Measurements from ENCODE around the gene EMID1.
"Not testable (repeated sequence)": the region's sequence is repeated elsewhere in the genome, so short reads cannot be mapped to it uniquely, and the experiment has no call there.

EMID1 gene

DNA sequence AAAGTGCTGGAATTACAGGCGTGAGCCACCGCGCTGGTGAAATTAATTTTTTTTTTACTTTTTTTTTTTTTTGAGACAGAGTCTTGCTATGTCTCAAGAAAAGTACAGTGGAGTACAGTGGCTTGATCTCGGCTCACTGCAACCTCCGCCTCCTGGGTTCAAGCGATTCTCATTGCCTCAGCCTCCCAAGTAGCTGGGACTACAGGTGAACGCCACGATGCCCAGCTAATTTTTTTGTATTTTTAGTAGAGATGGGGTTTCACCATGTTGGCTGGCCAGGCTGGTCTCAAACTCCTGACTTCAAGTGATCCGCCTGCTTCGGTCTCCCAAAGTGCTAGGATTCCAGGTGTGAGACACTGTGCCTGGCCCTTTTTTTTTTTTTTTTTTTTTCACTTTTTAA is 42.2 kb downstream of the EMID1 start:
- not testable (repeated sequence) for H3K4me3 ChIP-seq (ENCODE audit: low read length); H3K36me3 ChIP-seq (ENCODE audit: control insufficient read depth, insufficient read depth, low read length, severe bottlenecking); DNase-seq (ENCODE audit: low read depth); H3K9me3 ChIP-seq (ENCODE audit: control insufficient read depth, low read length); H3K9ac ChIP-seq (ENCODE audit: low read length); H3K4me1 ChIP-seq (ENCODE audit: control insufficient read depth, insufficient read depth, low read length)
- peaks cover 31% of the 10 kb centered on the region for H3K27me3 ChIP-seq (replicated peaks; ENCODE audit: control insufficient read depth, insufficient read depth, low read length)

DNA sequence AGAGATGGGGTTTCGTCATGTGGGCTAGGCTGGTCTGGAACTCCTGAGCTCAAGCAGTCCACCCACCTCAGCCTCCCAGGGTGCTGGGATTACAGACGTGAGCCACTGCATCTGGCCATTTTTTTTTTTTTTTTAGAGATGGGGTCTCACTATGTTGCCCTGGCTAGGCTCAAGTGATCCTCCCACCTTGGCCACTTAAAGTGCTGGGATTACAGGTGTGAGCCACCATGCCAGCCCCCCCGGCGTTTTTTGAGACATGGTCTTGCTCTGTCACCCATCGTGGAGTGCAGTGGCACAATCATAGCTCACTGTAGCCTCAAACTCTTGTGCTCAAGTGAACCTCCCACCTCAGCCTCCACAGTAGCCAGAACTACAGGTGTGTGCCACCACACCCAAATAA is 45.6 kb downstream of the EMID1 start:
- Histone ChIP-seq H3K4me1 (ENCODE audit: control insufficient read depth, insufficient read depth, low read length) (no peaks in the 10 kb centered on the region), H3K36me3 (ENCODE audit: control insufficient read depth, insufficient read depth, low read length, severe bottlenecking) (no peaks in the 10 kb centered on the region), H3K4me3 (ENCODE audit: low read length) (no peak overlapping the region), H3K9ac (ENCODE audit: low read length) (no peak overlapping the region), H3K27me3 (replicated peaks; ENCODE audit: control insufficient read depth, insufficient read depth, low read length) (peaks cover 9% of the 10 kb centered on the region), H3K9me3 (ENCODE audit: control insufficient read depth, low read length) (no peaks in the 10 kb centered on the region)
- no peak for DNase-seq (ENCODE audit: low read depth)

DNA sequence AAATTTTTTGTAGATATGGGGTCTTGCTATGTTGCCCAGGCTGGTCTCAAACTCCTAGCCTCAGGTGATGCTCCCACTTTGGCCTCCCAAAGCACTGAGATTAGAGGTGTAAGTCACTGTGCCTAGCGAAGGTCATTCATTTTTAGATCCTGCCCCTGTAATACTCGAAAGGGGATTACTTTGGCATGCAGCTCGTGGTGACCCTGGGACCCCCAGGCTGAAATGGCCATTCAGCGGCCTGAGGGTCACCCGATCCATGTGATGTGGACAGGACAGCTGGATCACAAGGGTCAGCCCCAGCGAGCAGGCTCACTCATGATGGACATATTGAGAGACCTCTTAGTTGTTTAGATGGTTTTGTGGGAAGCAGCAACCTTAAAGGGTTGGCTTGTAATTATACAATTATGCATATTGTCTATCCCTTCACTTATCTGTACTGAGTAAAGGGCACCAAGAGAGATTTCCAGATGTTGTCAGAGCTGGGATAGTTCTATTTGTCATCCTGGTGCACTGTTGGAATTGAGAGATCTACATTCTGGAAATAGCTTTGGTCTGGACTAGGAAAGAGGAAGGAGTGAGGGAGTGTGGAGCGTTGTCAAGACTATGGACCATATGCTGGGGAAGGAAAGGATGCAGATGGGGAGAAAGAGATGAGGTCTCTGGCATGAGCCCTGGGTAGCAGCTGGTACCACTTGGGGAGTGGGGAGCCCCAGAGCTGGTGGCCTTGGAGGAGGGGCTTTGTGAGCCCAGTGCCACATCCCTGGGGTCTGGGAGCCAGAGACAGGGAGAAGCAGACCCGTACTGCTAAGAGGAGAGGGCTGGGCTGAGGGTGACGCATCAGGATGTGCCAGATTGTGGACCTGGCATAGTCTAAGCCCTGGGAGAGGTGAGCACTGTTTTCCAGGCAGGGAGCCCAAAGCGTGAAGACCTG is 46.5 kb downstream of the EMID1 start:
- Histone ChIP-seq H3K36me3 (ENCODE audit: control insufficient read depth, insufficient read depth, low read length, severe bottlenecking) (no peaks in the 10 kb centered on the region), H3K9me3 (ENCODE audit: control insufficient read depth, low read length) (no peaks in the 10 kb centered on the region), H3K9ac (ENCODE audit: low read length) (no peak overlapping the region), H3K4me1 (ENCODE audit: control insufficient read depth, insufficient read depth, low read length) (no peaks in the 10 kb centered on the region), H3K27me3 (replicated peaks; ENCODE audit: control insufficient read depth, insufficient read depth, low read length) (peaks cover 9% of the 10 kb centered on the region), H3K4me3 (ENCODE audit: low read length) (no peak overlapping the region)
- no peak for DNase-seq (ENCODE audit: low read depth)

DNA sequence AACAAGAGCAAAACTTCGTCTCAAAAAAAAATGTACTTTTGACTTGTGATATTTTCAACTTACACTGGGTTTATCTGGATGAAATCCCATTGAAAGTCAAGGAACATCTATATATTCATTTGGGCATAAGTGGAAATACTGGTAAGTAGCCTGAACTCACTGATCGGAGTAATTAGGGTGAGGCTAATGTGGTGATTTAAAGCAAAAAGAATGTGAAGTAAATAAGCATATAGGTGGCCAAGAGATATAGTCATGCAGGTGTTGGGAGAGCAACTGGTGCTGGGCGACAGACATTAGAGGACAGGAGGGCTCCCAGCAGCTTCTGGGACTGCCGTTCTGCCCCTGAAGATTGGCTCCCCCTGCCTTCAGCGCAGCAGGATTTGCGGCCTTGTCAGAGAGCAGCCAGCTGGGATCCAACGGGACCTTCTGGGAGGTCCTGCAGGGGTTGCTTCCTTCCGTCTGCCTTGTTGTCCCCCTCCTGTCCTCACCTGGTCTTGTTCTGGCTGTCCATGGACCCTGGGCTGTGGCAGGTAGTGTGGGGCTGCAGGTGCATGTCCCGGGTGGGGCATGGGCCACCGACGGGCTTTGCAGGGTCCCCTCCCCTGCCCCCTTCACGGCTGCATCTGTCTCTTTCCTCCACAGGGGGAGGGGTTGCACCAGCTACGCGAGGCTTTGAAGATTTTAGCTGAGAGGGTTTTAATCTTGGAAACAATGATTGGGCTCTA is 48.0 kb downstream of the EMID1 start:
- H3K9me3 ChIP-seq (ENCODE audit: control insufficient read depth, low read length), result no peaks in the 10 kb centered on the region
- no peak overlapping the region for H3K4me3 ChIP-seq (ENCODE audit: low read length)
- DNase-seq (ENCODE audit: low read depth), result no peak
- H3K27me3 ChIP-seq (replicated peaks; ENCODE audit: control insufficient read depth, insufficient read depth, low read length), result peaks cover 9% of the 10 kb centered on the region
- H3K36me3 ChIP-seq (ENCODE audit: control insufficient read depth, insufficient read depth, low read length, severe bottlenecking), result no peaks in the 10 kb centered on the region
- H3K4me1 ChIP-seq (ENCODE audit: control insufficient read depth, insufficient read depth, low read length), result no peaks in the 10 kb centered on the region
- H3K9ac ChIP-seq (ENCODE audit: low read length), result no peak overlapping the region

DNA sequence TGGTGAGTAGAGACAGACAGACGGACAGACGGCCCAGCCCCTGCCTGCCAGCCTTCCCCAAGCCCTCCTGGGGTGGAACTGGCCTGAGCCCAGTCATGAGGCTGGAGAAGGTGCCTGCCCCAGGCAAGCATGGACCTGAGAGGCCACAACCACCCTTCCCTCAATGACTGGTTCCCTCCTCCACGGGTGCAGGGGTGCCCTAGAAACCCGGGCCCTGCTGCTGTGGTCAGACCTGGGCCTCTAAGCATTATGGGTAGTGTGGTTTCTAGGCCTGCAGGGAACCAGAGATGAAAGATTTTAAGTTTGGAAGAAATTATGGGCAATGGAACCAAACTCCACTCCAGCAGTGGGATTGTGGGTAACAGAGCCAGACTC is 48.6 kb downstream of the EMID1 start:
- no peaks in the 10 kb centered on the region for H3K36me3 ChIP-seq (ENCODE audit: control insufficient read depth, insufficient read depth, low read length, severe bottlenecking)
- H3K9me3 ChIP-seq (ENCODE audit: control insufficient read depth, low read length), result no peaks in the 10 kb centered on the region
- H3K4me3 ChIP-seq (ENCODE audit: low read length), result no peak overlapping the region
- no peak for DNase-seq (ENCODE audit: low read depth)
- H3K4me1 ChIP-seq (ENCODE audit: control insufficient read depth, insufficient read depth, low read length), result no peaks in the 10 kb centered on the region
- no peak overlapping the region for H3K9ac ChIP-seq (ENCODE audit: low read length)
- H3K27me3 ChIP-seq (replicated peaks; ENCODE audit: control insufficient read depth, insufficient read depth, low read length), result peaks cover 9% of the 10 kb centered on the region

DNA sequence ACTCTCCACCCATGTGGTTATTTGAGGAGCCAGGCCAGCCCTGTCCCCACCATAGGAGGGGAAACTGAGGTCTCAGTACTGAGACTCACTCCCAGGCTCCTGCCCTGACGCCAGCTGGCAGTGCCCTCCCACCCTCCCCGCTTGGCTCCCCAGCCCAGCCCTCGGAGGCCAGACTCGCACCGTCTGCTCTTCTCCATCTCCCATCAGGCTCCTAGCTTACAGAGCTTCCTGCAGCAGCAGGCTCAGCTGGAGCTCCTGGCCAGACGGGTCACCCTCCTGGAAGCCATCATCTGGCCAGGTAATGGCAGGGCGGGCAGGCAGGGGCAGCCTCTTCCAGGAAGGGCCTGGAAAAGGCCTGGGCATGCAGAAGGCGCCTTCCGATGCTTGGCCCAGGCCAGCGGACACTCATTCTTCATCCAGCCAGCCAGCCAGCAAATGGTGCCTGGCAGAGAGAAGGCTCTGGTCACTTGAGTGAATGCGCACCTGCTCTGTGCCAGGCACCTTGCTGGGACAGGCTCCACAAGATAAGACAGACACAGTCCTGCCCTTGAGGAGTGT is 49.4 kb downstream of the EMID1 start:
- no peak for DNase-seq (ENCODE audit: low read depth)
- H3K36me3 ChIP-seq (ENCODE audit: control insufficient read depth, insufficient read depth, low read length, severe bottlenecking), result peaks cover 4% of the 10 kb centered on the region
- H3K4me1 ChIP-seq (ENCODE audit: control insufficient read depth, insufficient read depth, low read length), result no peaks in the 10 kb centered on the region

DNA sequence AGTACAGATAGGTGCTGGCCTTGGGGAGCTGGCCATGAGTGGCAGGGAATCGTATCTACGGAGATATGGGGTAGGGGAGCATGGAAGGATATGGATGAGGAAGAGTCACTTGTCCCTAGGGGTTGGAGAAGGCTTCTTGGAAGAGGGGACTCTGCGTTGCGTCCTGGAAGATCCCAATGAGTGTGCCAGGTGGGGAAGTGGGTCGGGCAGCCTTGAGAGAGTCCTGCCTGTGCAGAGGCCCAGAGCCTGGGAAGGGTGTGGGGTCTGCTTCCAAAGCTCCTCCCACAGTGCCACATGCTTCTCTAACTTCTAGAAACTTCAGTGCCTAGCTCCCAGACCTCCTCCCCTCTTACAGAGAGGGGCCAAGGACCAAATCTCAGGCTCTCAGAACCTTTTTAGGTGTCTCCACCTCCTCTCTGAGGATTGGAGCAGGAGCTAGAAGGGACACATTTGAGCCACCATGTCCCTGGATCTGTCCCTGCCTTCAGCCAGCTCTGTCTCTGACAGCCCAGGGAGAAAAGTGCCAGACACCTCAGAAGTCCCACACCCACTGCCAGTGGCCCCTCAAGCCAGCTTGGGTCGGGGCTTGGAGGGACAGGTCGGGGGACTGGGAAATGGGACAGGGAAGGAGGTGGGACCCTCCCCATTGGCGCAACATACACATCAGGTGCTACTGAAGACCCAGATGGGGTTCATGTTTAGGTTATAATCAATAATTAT is 51.1 kb downstream of the EMID1 start:
- DNase-seq (ENCODE audit: low read depth), result no peak
- Histone ChIP-seq H3K9me3 (ENCODE audit: control insufficient read depth, low read length) (no peaks in the 10 kb centered on the region), H3K4me3 (ENCODE audit: low read length) (no peak overlapping the region), H3K4me1 (ENCODE audit: control insufficient read depth, insufficient read depth, low read length) (no peaks in the 10 kb centered on the region), H3K27me3 (replicated peaks; ENCODE audit: control insufficient read depth, insufficient read depth, low read length) (peaks cover 9% of the 10 kb centered on the region), H3K36me3 (ENCODE audit: control insufficient read depth, insufficient read depth, low read length, severe bottlenecking) (peaks cover 4% of the 10 kb centered on the region), H3K9ac (ENCODE audit: low read length) (no peak overlapping the region)

More for the DNA sequence above, 49.4 kb downstream of the EMID1 start:
- Histone ChIP-seq H3K9ac (ENCODE audit: low read length) (no peak overlapping the region), H3K4me3 (ENCODE audit: low read length) (no peak overlapping the region), H3K9me3 (ENCODE audit: control insufficient read depth, low read length) (no peaks in the 10 kb centered on the region), H3K27me3 (replicated peaks; ENCODE audit: control insufficient read depth, insufficient read depth, low read length) (peaks cover 9% of the 10 kb centered on the region)

DNA sequence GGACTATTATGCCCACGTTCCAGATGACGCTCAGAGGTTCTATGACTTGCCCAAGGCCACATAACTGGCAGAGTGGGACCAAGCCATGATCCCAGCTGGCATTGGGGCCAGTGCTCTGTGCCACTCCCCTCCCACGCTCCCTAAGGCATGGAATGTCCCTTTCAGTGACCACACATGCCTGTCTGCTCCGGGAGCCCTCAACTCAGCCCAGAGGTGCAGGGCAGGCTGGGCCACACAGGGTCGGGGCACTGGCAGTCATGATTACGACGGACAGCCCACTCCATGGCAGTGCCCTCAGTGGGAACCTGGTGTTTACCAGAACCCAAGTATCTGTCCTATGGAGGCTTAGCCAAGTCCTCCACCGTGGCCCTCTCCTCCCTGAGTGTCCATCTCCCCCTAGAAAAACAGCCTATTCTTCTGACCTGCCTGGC is 52.1 kb downstream of the EMID1 start:
- H3K4me3 ChIP-seq (ENCODE audit: low read length), result no peak overlapping the region
- peaks cover under 1% of the 10 kb centered on the region for H3K27me3 ChIP-seq (replicated peaks; ENCODE audit: control insufficient read depth, insufficient read depth, low read length)
- DNase-seq (ENCODE audit: low read depth), result no peak
- H3K9me3 ChIP-seq (ENCODE audit: control insufficient read depth, low read length), result no peaks in the 10 kb centered on the region
- no peaks in the 10 kb centered on the region for H3K4me1 ChIP-seq (ENCODE audit: control insufficient read depth, insufficient read depth, low read length)
- peaks cover 4% of the 10 kb centered on the region for H3K36me3 ChIP-seq (ENCODE audit: control insufficient read depth, insufficient read depth, low read length, severe bottlenecking)
- no peak overlapping the region for H3K9ac ChIP-seq (ENCODE audit: low read length)

DNA sequence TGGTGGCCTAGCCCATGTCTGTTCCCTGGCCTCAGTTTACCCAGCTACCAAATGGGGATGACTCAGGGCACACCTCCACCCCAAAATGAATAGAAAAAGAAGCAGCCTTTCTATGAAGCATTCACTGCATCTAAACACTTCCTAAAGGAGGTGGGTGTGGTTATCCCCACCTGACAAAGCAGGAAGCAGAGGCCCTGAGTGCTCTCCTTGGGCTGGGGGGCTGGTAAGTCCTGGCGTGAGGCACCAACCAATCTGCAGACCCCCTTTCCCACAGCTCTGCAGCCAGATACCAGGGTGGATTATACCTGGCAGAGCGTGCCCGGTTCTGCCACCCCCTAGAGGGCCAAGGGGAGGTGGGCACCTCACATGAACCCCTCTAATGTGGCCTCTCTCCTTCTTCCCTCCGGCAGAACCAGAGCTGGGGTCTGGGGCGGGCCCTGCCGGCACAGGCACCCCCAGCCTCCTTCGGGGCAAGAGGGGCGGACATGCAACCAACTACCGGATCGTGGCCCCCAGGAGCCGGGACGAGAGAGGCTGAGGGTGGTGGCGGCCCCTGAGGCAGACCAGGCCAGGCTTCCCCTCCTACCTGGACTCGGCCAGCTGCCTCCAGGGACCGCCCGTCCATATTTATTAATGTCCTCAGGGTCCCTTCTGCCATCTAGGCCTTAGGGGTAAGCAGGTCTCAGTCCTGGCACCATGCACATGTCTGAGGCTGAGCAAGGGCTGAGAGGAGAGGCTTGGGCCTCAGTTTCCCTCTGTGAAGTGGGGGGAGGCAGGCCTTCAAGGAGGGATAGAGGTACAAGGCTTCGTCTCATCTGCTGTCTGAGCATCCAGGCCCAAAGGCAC is 52.9 kb downstream of the EMID1 start:
- Histone ChIP-seq H3K27me3 (replicated peaks; ENCODE audit: control insufficient read depth, insufficient read depth, low read length) (no peaks in the 10 kb centered on the region), H3K9me3 (ENCODE audit: control insufficient read depth, low read length) (no peaks in the 10 kb centered on the region), H3K9ac (ENCODE audit: low read length) (no peak overlapping the region), H3K4me3 (ENCODE audit: low read length) (no peak overlapping the region), H3K36me3 (ENCODE audit: control insufficient read depth, insufficient read depth, low read length, severe bottlenecking) (peaks cover 7% of the 10 kb centered on the region), H3K4me1 (ENCODE audit: control insufficient read depth, insufficient read depth, low read length) (no peaks in the 10 kb centered on the region)
- DNase-seq (ENCODE audit: low read depth), result no peak

DNA sequence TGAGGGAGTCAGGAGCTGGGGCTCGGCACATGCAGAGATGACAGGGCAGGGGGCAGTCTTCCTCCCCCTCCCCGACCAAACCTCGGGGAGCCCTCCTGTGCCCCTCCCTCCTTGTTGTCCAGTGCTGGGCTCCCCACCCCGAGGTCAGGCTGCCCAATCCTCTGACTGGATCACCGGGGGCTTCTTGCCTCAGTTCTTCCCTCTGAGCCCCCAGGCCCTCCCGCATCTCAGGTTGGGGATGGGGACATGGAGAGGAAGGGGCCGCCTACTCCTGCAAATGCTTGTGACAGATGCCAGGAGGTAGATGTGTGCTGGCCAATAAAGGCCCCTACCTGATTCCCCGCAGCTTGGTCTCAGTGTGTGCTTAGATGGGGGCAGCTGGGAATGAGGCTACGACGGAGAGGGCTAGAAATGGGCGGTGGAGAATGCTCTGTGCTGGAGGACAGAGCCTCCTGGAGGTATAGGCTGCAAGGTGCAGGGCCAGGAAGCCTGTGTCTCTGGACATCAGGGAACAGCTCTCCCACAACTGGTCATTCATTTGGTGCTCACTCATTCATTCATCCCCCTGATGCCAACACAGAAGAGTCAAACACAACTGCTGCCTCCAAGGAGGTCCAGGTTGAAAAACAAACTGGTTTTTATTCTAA is 53.7 kb downstream of the EMID1 start:
- H3K4me3 ChIP-seq (ENCODE audit: low read length), result no peak overlapping the region
- H3K36me3 ChIP-seq (ENCODE audit: control insufficient read depth, insufficient read depth, low read length, severe bottlenecking), result peaks cover 14% of the 10 kb centered on the region

More for the DNA sequence above, 53.7 kb downstream of the EMID1 start:
- H3K27me3 ChIP-seq (replicated peaks; ENCODE audit: control insufficient read depth, insufficient read depth, low read length), result no peaks in the 10 kb centered on the region
- H3K4me1 ChIP-seq (ENCODE audit: control insufficient read depth, insufficient read depth, low read length), result no peaks in the 10 kb centered on the region
- no peak overlapping the region for H3K9ac ChIP-seq (ENCODE audit: low read length)
- DNase-seq (ENCODE audit: low read depth), result no peak
- no peaks in the 10 kb centered on the region for H3K9me3 ChIP-seq (ENCODE audit: control insufficient read depth, low read length)
